HCT116 (cell line): ENCODE results near the gene SEBOX. TPM values are rescaled to one million over a fixed set of nuclear protein-coding genes. Genes with fewer than 3 reads are reported as not detected.

Experiments
- ATAC-seq: fragments of 200-7000 bp; cut with Tn5 transposase; 2 replicates; pipeline ENCODE4 v1.9.1; 2020; ENCODE audit warnings: mild to moderate bottlenecking, moderate library complexity
- BruUV-seq: library from RNA; stranded (reverse); fragments of 400-500 nt; replicated peaks from 2 replicates; lab custom pipeline; 2021; lab: Mats Ljungman, UMichigan
- CTCF ChIA-PET: fragments of 300-600 bp; sonication (Branson Sonifier 250); formaldehyde crosslinking; loops from one replicate; lab custom pipeline; 2021; ENCODE audit warnings: antibody characterized with exemption; lab: Charles Lee
- POLR2A ChIA-PET: fragments of 300-600, 350-600 bp; sonication (Branson Sonifier 250); formaldehyde crosslinking; loops from one replicate; lab custom pipeline; 2021; ENCODE audit warnings: antibody characterized with exemption; lab: Charles Lee
- RAD21 ChIA-PET, 2 experiments: fragments of 300-600 bp; sonication (Branson Sonifier 250); formaldehyde crosslinking; loops; one replicate each; lab custom pipeline; 2023; ENCODE audit warnings: low total read pairs in 2 of 2; ENCODE audit not compliant: uncharacterized antibody in 2 of 2, unreplicated experiment in 2 of 2, low non-redundant PET in 1 of 2; lab: Charles Lee
- DNase-seq: peaks from one replicate; pipeline ENCODE4 v3.0.0-alpha.2; 2010; ENCODE audit warnings: low read depth, low spot score
- H2AFZ ChIP-seq: fragments of 200-600 bp; shearing (Covaris generic), sonication (generic); 2 replicates; pipeline ENCODE4 v1.6.1; 2017; ENCODE audit warnings: low read depth, mixed run types, mixed read lengths, antibody characterized with exemption, low read length; ENCODE audit not compliant: poor library complexity, severe bottlenecking
- H3K27ac ChIP-seq: 2 replicates; pipeline ENCODE4 v1.5.1; 2012; ENCODE audit warnings: low read depth, low read length
- H3K27me3 ChIP-seq: fragments of 200-600 bp; sonication (generic); 2 replicates; pipeline ENCODE4 v1.6.1; 2016; ENCODE audit warnings: mixed run types, low read length, mixed read lengths; ENCODE audit not compliant: insufficient read depth
- H3K36me3 ChIP-seq, 2 experiments: fragments of 200-500 bp in 1 of 2; fragments of 200-600 bp in 1 of 2; sonication (Bioruptor generic) in 1 of 2; sonication (generic) in 1 of 2; 2 replicates each; pipeline versions ENCODE4 v1.5.1 to v1.6.1; 2014 to 2016; ENCODE audit warnings: low read length in 2 of 2, inconsistent platforms in 1 of 2, mixed read lengths in 1 of 2, mixed run types in 1 of 2; ENCODE audit not compliant: insufficient read depth in 2 of 2, control insufficient read depth in 1 of 2
- H3K4me1 ChIP-seq, 2 experiments: fragments of 200-600 bp in 1 of 2; sonication (generic) in 1 of 2; 2 replicates each; pipeline versions ENCODE4 v1.5.1 to v1.6.1; 2012 to 2017; ENCODE audit warnings: low read length in 2 of 2, inconsistent platforms in 1 of 2, mild to moderate bottlenecking in 1 of 2, mixed read lengths in 1 of 2, mixed run types in 1 of 2, moderate library complexity in 1 of 2; ENCODE audit not compliant: insufficient read depth in 2 of 2, control insufficient read depth in 1 of 2
- H3K4me2 ChIP-seq: fragments of 200-600 bp; sonication (generic); 2 replicates; pipeline ENCODE4 v1.6.1; 2017; ENCODE audit warnings: mixed run types, low read length, mixed read lengths
- H3K4me3 ChIP-seq, 2 experiments: fragments of 200-600 bp in 1 of 2; sonication (generic) in 1 of 2; replicated peaks in 1 of 2; 2 replicates each; pipeline ENCODE4 v1.5.1; 2011 to 2016; ENCODE audit warnings: low read length in 2 of 2, control low read depth in 1 of 2, low read depth in 1 of 2, mild to moderate bottlenecking in 1 of 2, mixed read lengths in 1 of 2, mixed run types in 1 of 2
- H3K79me2 ChIP-seq: fragments of 200-600 bp; sonication (generic); 2 replicates; pipeline ENCODE4 v1.6.1; 2017; ENCODE audit warnings: mild to moderate bottlenecking, mixed run types, low read length, moderate library complexity, mixed read lengths; ENCODE audit not compliant: insufficient read depth
- H3K9ac ChIP-seq: fragments of 200-600 bp; sonication (generic); 2 replicates; pipeline ENCODE4 v1.6.1; 2016; ENCODE audit warnings: low read length, mixed read lengths
- H3K9me2 ChIP-seq: fragments of 200-600 bp; sonication (generic), shearing (Covaris generic); 2 replicates; pipeline ENCODE4 v1.6.1; 2017; ENCODE audit warnings: mixed run types, mild to moderate bottlenecking, moderate library complexity; ENCODE audit not compliant: insufficient read depth
- H3K9me3 ChIP-seq, 2 experiments: fragments of 200-500 bp in 1 of 2; fragments of 200-600 bp in 1 of 2; sonication (Bioruptor generic) in 1 of 2; sonication (generic) in 1 of 2; 2 replicates each; pipeline ENCODE4 v1.6.1; 2014 to 2017; ENCODE audit warnings: low read length in 2 of 2, mixed read lengths in 2 of 2, inconsistent platforms in 1 of 2, low read depth in 1 of 2, mild to moderate bottlenecking in 1 of 2, mixed run types in 1 of 2, moderate library complexity in 1 of 2; ENCODE audit not compliant: control insufficient read depth in 1 of 2, insufficient read depth in 1 of 2
- H4K20me1 ChIP-seq: fragments of 200-600 bp; sonication (generic), shearing (Covaris generic); 2 replicates; pipeline ENCODE4 v1.6.1; 2017; ENCODE audit warnings: mixed run types, mild to moderate bottlenecking, moderate library complexity; ENCODE audit not compliant: insufficient read depth
- EGR1 ChIP-seq: IDR thresholded peaks from 2 replicates; pipeline ENCODE4 v1.6.1; 2012; ENCODE audit warnings: low read depth
- JUND ChIP-seq: IDR thresholded peaks from 2 replicates; pipeline ENCODE4 v1.6.1; 2012
- POLR2A ChIP-seq: IDR thresholded peaks from 2 replicates; pipeline ENCODE4 v1.7.0; 2011; ENCODE audit warnings: borderline replicate concordance; ENCODE audit not compliant: insufficient read depth, insufficient read length; ENCODE audit errors: extremely low read depth
- RAD21 ChIP-seq: IDR thresholded peaks from 2 replicates; pipeline ENCODE4 v1.6.1; 2012; ENCODE audit warnings: low read depth, mild to moderate bottlenecking
- REST ChIP-seq: IDR thresholded peaks from 2 replicates; pipeline ENCODE4 v1.6.1; 2012; ENCODE audit warnings: low read depth
- SIN3A ChIP-seq: IDR thresholded peaks from 2 replicates; pipeline ENCODE4 v1.6.1; 2012; ENCODE audit warnings: low read depth
- YY1 ChIP-seq: IDR thresholded peaks from 2 replicates; pipeline ENCODE4 v1.6.1; 2011; ENCODE audit warnings: low read length, low read depth, moderate library complexity, mild to moderate bottlenecking; ENCODE audit not compliant: insufficient replicate concordance; ENCODE audit errors: extremely low read depth
- ZBTB33 ChIP-seq: IDR thresholded peaks from 2 replicates; pipeline ENCODE4 v1.6.1; 2011; ENCODE audit warnings: mild to moderate bottlenecking, low read length, moderate library complexity; ENCODE audit not compliant: insufficient replicate concordance; ENCODE audit errors: extremely low read depth
- ZNF274 ChIP-seq: fragments of 200-500 bp; sonication (Bioruptor generic); IDR thresholded peaks from 2 replicates; pipeline ENCODE4 v1.6.1; 2014; ENCODE audit warnings: mild to moderate bottlenecking, low read depth, low read length, inconsistent platforms
- intact Hi-C: fragments of 100-400 bp; cut with micrococcal nuclease; formaldehyde crosslinking; loops from 2 replicates; pipeline ENCODE4 v1.10.0; 2022
- total RNA-seq: library from RNA; stranded (reverse); gene quantifications from one replicate; pipeline ENCODE4 v1.2.1, GENCODE V29; 2021; ENCODE audit not compliant: unreplicated experiment
- TF ChIP-seq, protein P1 (sequence below), 3 experiments: fragments of 200-600 bp in 1 of 3; sonication (generic) in 1 of 3; IDR thresholded peaks in 2 of 3; conservative IDR thresholded peaks in 1 of 3; 2 replicates each; pipeline ENCODE4 v1.5.1; 2012 to 2017; ENCODE audit warnings: low read depth in 2 of 3, low read length in 2 of 3, antibody characterized with exemption in 1 of 3, borderline replicate concordance in 1 of 3, control low read depth in 1 of 3, mild to moderate bottlenecking in 1 of 3, mixed read lengths in 1 of 3, mixed run types in 1 of 3, moderate library complexity in 1 of 3; ENCODE audit not compliant: insufficient read depth in 1 of 3
- TF ChIP-seq, protein P2 (sequence below): IDR thresholded peaks from 2 replicates; pipeline ENCODE4 v1.6.1; 2012

Gene SEBOX
- total RNA-seq, 1 experiment from 2014 or later = not detected

- TF ChIP-seq, protein P1, sequence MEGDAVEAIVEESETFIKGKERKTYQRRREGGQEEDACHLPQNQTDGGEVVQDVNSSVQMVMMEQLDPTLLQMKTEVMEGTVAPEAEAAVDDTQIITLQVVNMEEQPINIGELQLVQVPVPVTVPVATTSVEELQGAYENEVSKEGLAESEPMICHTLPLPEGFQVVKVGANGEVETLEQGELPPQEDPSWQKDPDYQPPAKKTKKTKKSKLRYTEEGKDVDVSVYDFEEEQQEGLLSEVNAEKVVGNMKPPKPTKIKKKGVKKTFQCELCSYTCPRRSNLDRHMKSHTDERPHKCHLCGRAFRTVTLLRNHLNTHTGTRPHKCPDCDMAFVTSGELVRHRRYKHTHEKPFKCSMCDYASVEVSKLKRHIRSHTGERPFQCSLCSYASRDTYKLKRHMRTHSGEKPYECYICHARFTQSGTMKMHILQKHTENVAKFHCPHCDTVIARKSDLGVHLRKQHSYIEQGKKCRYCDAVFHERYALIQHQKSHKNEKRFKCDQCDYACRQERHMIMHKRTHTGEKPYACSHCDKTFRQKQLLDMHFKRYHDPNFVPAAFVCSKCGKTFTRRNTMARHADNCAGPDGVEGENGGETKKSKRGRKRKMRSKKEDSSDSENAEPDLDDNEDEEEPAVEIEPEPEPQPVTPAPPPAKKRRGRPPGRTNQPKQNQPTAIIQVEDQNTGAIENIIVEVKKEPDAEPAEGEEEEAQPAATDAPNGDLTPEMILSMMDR (IDR thresholded peaks at IDR 0.05 in 2 of 3, conservative IDR thresholded peaks at IDR 0.05 in 1 of 3; ENCODE audit: borderline replicate concordance in 1 of 3, insufficient read depth in 1 of 3, low read depth in 2 of 3, low read length in 2 of 3) = no peak
- TF ChIP-seq YY1 = no peak
- no peak for TF ChIP-seq SIN3A
- TF ChIP-seq, all 23 proteins: peak for 0
These were observed 31.8 kb downstream of the SEBOX start (continued) for GRCh38 chr17:28333083-28333746.

DNA sequence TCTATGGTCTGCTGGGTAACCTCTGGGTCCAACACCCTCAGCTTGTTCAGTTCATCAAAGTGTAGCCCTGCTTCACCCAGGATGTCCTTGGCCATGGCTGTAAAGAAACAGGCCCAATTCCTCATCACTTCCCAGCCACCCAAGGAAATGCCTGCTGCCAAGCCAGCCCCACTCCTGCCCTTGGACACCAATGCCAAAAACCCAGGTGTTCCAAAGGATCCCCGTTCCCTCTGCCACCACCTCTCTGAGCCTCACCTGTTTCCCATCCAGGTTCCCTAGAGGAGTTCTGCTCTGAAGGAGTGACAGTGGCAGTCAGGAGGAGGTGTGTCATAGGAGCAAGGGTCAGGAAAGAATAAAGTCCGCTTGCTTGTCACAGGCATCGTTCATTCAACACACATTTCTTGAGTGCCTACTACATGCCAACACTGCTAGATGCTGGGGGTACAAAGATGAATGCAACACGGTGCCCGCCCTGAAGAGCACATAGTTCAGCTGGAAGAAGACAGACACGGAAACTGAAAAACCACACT lies 33.0 kb downstream of the SEBOX start:
- Histone ChIP-seq H4K20me1 (no peaks in the 10 kb centered on the region), H3K36me3 (peaks cover 5 to 15% of the 10 kb centered on the region in 2 experiments; a peak in 3 of 4 replicates), H3K27me3 (no peaks in the 10 kb centered on the region), H3K9ac (no peak overlapping the region), H3K4me1 (peaks cover 10 to 19% of the 10 kb centered on the region in 2 experiments), H3K4me3 (no peak overlapping the region), H3K4me2 (no peak overlapping the region), H3K9me2 (no peaks in the 10 kb centered on the region), H3K79me2 (peaks cover 9% of the 10 kb centered on the region), H2AFZ (no peak overlapping the region), H3K9me3 (no peaks in the 10 kb centered on the region), H3K27ac (no peak overlapping the region)
- RAD21 ChIA-PET = no interaction called here
- ATAC-seq (no peak), DNase-seq (no peak)
- no TSS peak for BruUV-seq
- TF ChIP-seq REST (no peak), ZNF274 (no peak), ZBTB33 (no peak), EGR1 (no peak), JUND (no peak), POLR2A (no peak), RAD21 (no peak)
- TF ChIP-seq, protein P1 (IDR thresholded peaks at IDR 0.05 in 2 of 3, conservative IDR thresholded peaks at IDR 0.05 in 1 of 3; ENCODE audit: borderline replicate concordance in 1 of 3, insufficient read depth in 1 of 3, low read depth in 2 of 3, low read length in 2 of 3) = no peak
- TF ChIP-seq, protein P2, sequence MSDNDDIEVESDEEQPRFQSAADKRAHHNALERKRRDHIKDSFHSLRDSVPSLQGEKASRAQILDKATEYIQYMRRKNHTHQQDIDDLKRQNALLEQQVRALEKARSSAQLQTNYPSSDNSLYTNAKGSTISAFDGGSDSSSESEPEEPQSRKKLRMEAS = no peak
- CTCF ChIA-PET = no interaction called here
- POLR2A ChIA-PET = no interaction called here
- intact Hi-C loops = no loop called here
